ENCODE measurements around the gene EXOC1.

GRCh38 chr4:55879224-55879623 lies 25.8 kb downstream of the EXOC1 start:
- no peak for TF ChIP-seq CTCF (IDR thresholded peaks at IDR 0.05; ENCODE audit: low read depth, low read length, poor library complexity, severe bottlenecking)
- TF ChIP-seq EZH2phosphoT487 (IDR thresholded peaks at IDR 0.05; ENCODE audit: borderline replicate concordance, low read length) = no peak
